GM06990 (cell line): ENCODE data around the gene NEDD9.

ENCODE experiments used
- DNase-seq: peaks from one replicate; pipeline ENCODE4 v3.0.0-alpha.2; 2011; ENCODE audit not compliant: insufficient read length; ENCODE audit errors: extremely low read depth
- H3K27me3 ChIP-seq: replicated peaks from 2 replicates; pipeline ENCODE4 v1.6.0; 2011; ENCODE audit warnings: low read length; ENCODE audit not compliant: control insufficient read depth, insufficient read depth
- H3K36me3 ChIP-seq: 2 replicates; pipeline ENCODE4 v1.5.1; 2011; ENCODE audit warnings: low read length; ENCODE audit not compliant: control insufficient read depth, insufficient read depth
- H3K4me3 ChIP-seq: replicated peaks from 2 replicates; pipeline ENCODE4 v1.5.1; 2011; ENCODE audit warnings: low read depth, mild to moderate bottlenecking, control low read depth, low read length
- CTCF ChIP-seq: IDR thresholded peaks from 2 replicates; pipeline ENCODE4 v1.5.1; 2011; ENCODE audit warnings: low read length, control low read depth, mild to moderate bottlenecking, inconsistent platforms; ENCODE audit not compliant: insufficient read depth, poor library complexity, severe bottlenecking

Gene NEDD9

GRCh38 chr6:11272491-11273192 lies 40.2 kb upstream of the NEDD9 start:
- Histone ChIP-seq H3K4me3 (no peak overlapping the region), H3K36me3 (peaks cover 4% of the 10 kb centered on the region; the same call in 1 of the 2 replicates), H3K27me3 (no peaks in the 10 kb centered on the region)
- DNase-seq, result no peak
- no peak for TF ChIP-seq CTCF

GRCh38 chr6:11271228-11272020 lies 39.0 kb upstream of the NEDD9 start:
- no peak for DNase-seq
- H3K36me3 ChIP-seq, result peaks cover 4% of the 10 kb centered on the region; the same call in 1 of the 2 replicates
- no peak overlapping the region for H3K4me3 ChIP-seq
- no peak for TF ChIP-seq CTCF
- no peaks in the 10 kb centered on the region for H3K27me3 ChIP-seq

- no peak for TF ChIP-seq CTCF
- Histone ChIP-seq H3K4me3 (no peak overlapping the region), H3K36me3 (peaks cover 4% of the 10 kb centered on the region; the same call in 1 of the 2 replicates), H3K27me3 (no peaks in the 10 kb centered on the region)
- no peak for DNase-seq
These were observed 37.9 kb upstream of the NEDD9 start for GRCh38 chr6:11270030-11271027.

GRCh38 chr6:11268978-11269377 lies 36.5 kb upstream of the NEDD9 start:
- no peak for TF ChIP-seq CTCF
- DNase-seq, result no peak
- H3K36me3 ChIP-seq, result peaks cover 4% of the 10 kb centered on the region; the same call in 1 of the 2 replicates

GRCh38 chr6:11266926-11267325 lies 34.5 kb upstream of the NEDD9 start:
- no peak for TF ChIP-seq CTCF
- H3K27me3 ChIP-seq, result no peaks in the 10 kb centered on the region
- H3K36me3 ChIP-seq, result no peaks in the 10 kb centered on the region; the same call in none of the 2 replicates
- no peak overlapping the region for H3K4me3 ChIP-seq
- DNase-seq, result no peak

More at GRCh38 chr6:11268978-11269377, 36.5 kb upstream of the NEDD9 start:
- Histone ChIP-seq H3K27me3 (no peaks in the 10 kb centered on the region), H3K4me3 (no peak overlapping the region)
